ENCODE data around the gene MRI1.

- TF ChIP-seq CTCF (IDR thresholded peaks at IDR 0.05) (no peak), KDM5A (IDR thresholded peaks at IDR 0.05) (no peak), SMC3 (IDR thresholded peaks at IDR 0.05) (no peak), RAD21 (conservative IDR thresholded peaks at IDR 0.05 in 1 of 2, IDR thresholded peaks at IDR 0.05 in 1 of 2) (no peak), EP300 (IDR thresholded peaks at IDR 0.05) (no peak), NR3C1 (IDR thresholded peaks at IDR 0.05) (no peak), E2F6 (IDR thresholded peaks at IDR 0.05; ENCODE audit: borderline replicate concordance, low read depth) (no peak), TFCP2L1 (CRISPR knock-in tag; IDR thresholded peaks at IDR 0.05) (no peak), JUNB (IDR thresholded peaks at IDR 0.05) (no peak), MAFK (IDR thresholded peaks at IDR 0.05; ENCODE audit: partially characterized antibody) (no peak)
Observed at GRCh38 chr19:13738073-13738472, 26.2 kb upstream of the MRI1 start.

Measured in A549 (cell line).